ENCODE measurements around the gene CPA1.

The CPA1 gene

DNA sequence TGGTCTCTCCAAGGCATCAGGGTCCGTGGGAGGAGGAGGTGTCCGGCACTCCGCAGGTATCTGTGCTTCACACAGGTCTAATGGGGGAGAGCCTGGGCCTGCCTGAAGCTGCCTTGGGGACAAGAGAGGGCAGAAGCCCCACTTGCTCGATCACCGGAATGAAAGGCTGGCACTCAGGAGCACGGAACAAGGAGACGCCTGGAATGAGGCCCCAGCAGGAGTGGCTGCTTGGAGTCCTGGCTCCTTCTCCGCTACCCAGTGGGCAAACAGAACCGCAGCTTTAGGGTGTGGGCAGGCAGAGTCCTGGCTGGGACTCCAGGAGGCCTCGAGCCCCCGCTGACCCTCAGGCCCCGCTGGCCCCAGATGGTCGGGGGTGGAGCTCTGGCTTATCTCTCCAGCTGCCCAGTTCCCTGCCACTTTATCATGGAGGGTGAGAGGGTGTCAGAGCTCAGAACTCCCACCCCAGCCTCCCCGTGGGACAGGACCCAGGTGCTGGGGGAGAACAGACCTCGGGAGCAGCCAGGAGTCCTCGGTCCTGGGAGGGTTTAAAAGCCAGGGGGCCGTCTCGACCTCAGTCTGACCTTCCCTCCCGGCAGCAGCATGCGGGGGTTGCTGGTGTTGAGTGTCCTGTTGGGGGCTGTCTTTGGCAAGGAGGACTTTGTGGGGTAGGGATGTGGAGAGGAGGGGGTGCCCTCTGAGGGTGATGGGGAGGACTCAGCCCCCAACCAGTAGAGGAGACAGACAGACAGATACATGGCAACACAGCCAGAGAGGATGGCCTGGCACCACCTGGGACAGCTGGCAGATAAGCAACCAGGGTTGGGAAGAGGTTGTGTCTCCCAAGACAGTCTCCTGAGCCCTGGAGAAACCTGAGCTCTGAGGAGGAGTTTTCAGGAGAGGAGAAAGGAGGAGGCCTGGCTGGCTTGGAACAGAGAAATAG is at the start of gene CPA1:
Gene CPA1 (plus strand): TSS at position 574 of the 940 bp plus-strand sequence. CDS start 27 bp downstream, at position 601.
- Histone ChIP-seq H3K4me2 (ENCODE audit: low read length) (no peak within 1 kb of the TSS), H3K27ac (ENCODE audit: low read length) (no peak within 1 kb of the TSS), H3K9ac (ENCODE audit: low read length) (no peak within 1 kb of the TSS), H3K9me3 (ENCODE audit: insufficient read depth, low read length) (0 out of 2 replicates have a peak, but pooled peaks cover 3% of the 10 kb centered on the region), H3K4me1 (ENCODE audit: low read length) (no peaks in the 10 kb centered on the region), H3K4me3 (ENCODE audit: low read length) (no peak within 1 kb of the TSS), H2AFZ (ENCODE audit: low read depth, low read length) (no peak within 1 kb of the TSS), H3K36me3 (replicated peaks; ENCODE audit: low read depth, low read length) (no peaks in the 10 kb centered on the region), H3K27me3 (ENCODE audit: low read depth, low read length) (no peaks in the 10 kb centered on the region), H4K20me1 (ENCODE audit: insufficient read depth, low read length) (no peaks in the 10 kb centered on the region), H3K79me2 (ENCODE audit: low read length) (no peaks in the 10 kb centered on the region)
- TF ChIP-seq, protein P1, sequence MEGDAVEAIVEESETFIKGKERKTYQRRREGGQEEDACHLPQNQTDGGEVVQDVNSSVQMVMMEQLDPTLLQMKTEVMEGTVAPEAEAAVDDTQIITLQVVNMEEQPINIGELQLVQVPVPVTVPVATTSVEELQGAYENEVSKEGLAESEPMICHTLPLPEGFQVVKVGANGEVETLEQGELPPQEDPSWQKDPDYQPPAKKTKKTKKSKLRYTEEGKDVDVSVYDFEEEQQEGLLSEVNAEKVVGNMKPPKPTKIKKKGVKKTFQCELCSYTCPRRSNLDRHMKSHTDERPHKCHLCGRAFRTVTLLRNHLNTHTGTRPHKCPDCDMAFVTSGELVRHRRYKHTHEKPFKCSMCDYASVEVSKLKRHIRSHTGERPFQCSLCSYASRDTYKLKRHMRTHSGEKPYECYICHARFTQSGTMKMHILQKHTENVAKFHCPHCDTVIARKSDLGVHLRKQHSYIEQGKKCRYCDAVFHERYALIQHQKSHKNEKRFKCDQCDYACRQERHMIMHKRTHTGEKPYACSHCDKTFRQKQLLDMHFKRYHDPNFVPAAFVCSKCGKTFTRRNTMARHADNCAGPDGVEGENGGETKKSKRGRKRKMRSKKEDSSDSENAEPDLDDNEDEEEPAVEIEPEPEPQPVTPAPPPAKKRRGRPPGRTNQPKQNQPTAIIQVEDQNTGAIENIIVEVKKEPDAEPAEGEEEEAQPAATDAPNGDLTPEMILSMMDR (IDR thresholded peaks at IDR 0.05; ENCODE audit: low read depth, low read length): no peak
- no peak for TF ChIP-seq EZH2phosphoT487 (IDR thresholded peaks at IDR 0.05; ENCODE audit: low read depth)

DNA sequence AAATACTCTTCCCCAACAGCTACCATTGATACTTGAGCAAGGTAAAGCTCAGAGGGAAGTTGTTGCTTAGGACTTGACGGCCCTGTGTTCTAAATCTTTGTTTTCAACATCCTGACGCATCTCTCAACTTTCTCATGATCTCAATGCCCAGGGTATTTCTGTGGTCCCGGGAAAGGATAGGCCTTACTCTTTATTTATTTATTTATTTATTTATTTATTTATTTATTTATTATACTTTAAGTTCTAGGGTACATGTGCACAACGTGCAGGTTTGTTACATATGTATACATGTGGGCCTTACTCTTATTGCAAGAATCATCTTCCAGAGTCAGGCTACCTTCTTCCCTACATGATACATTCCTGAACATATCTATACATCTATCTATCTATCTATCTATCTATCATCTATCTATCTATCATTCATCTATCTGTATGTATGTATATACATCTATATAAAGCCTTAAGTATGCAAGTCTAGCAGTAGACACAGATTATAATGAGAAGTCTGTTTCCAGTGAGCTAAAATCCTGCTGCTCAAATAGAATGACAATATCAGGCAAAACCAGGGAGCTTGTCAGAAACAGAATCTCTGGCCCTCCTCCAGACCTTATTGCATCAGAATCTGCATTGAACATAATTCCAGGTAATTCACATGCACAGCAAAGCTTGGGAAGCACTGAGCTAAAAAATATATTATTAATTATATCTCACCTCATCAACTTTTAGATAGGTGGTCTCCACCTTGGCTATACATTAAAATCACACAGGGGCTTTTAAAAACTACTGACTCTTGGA is 47.8 kb upstream of the CPA1 start:
- Histone ChIP-seq H4K20me1 (ENCODE audit: insufficient read depth, low read length) (no peaks in the 10 kb centered on the region), H3K27me3 (ENCODE audit: low read depth, low read length) (no peaks in the 10 kb centered on the region), H3K4me2 (ENCODE audit: low read length) (no peak overlapping the region), H3K9ac (ENCODE audit: low read length) (no peak overlapping the region), H3K79me2 (ENCODE audit: low read length) (no peaks in the 10 kb centered on the region), H2AFZ (ENCODE audit: low read depth, low read length) (no peak overlapping the region), H3K36me3 (replicated peaks; ENCODE audit: low read depth, low read length) (no peaks in the 10 kb centered on the region), H3K9me3 (ENCODE audit: insufficient read depth, low read length) (no peaks in the 10 kb centered on the region), H3K4me1 (ENCODE audit: low read length) (no peaks in the 10 kb centered on the region), H3K27ac (ENCODE audit: low read length) (no peak overlapping the region), H3K4me3 (ENCODE audit: low read length) (no peak overlapping the region)
- TF ChIP-seq EZH2phosphoT487 (IDR thresholded peaks at IDR 0.05; ENCODE audit: low read depth): no peak
- TF ChIP-seq, protein P1 (IDR thresholded peaks at IDR 0.05; ENCODE audit: low read depth, low read length): no peak

DNA sequence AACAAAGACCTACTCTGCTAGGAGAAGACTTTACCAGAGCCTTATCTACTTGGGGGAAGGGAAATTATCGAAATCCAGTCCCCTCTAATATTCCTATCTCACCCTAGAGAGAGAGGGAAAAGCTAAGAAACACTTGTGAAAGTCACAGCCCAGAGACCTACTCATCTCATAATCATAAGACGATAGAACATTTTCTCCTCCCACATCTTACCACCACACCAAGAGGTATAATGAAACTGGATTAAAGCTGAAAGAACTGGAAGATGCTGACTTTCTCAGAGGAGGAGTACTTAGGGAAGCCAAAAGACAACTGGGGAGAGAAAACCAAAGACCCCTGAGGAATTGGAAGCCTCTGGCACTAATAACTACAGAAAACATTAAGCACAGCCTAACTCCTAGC is 46.5 kb upstream of the CPA1 start:
- TF ChIP-seq, protein P1 (IDR thresholded peaks at IDR 0.05; ENCODE audit: low read depth, low read length): no peak
- TF ChIP-seq EZH2phosphoT487 (IDR thresholded peaks at IDR 0.05; ENCODE audit: low read depth): no peak
- Histone ChIP-seq H3K4me3 (ENCODE audit: low read length) (no peak overlapping the region), H3K79me2 (ENCODE audit: low read length) (no peaks in the 10 kb centered on the region), H3K4me2 (ENCODE audit: low read length) (no peak overlapping the region), H2AFZ (ENCODE audit: low read depth, low read length) (no peak overlapping the region), H3K27me3 (ENCODE audit: low read depth, low read length) (no peaks in the 10 kb centered on the region), H3K36me3 (replicated peaks; ENCODE audit: low read depth, low read length) (no peaks in the 10 kb centered on the region), H3K4me1 (ENCODE audit: low read length) (no peaks in the 10 kb centered on the region), H3K9ac (ENCODE audit: low read length) (no peak overlapping the region), H3K27ac (ENCODE audit: low read length) (no peak overlapping the region), H4K20me1 (ENCODE audit: insufficient read depth, low read length) (no peaks in the 10 kb centered on the region), H3K9me3 (ENCODE audit: insufficient read depth, low read length) (no peaks in the 10 kb centered on the region)

DNA sequence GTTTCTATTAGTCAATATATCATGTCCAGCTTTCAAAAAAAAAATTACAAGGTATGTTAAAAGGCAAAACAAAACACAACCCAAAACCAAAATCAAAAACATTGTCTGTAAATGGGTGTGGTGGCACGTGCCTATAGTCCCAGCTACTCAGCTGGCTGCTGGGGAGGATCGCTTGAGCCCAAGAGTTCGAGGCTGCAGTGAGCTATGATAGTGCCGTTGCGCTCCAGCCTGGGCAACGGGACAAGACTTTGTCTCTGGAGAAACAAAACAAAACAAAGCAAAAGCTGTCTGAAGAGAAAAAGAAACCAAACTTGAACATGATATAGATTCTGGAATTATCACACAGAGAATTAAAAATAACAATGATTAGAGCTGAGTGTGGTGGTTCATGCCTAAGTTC is 46.0 kb upstream of the CPA1 start:
- Histone ChIP-seq H3K27ac (ENCODE audit: low read length) (no peak overlapping the region), H3K79me2 (ENCODE audit: low read length) (no peaks in the 10 kb centered on the region), H3K27me3 (ENCODE audit: low read depth, low read length) (no peaks in the 10 kb centered on the region), H3K4me2 (ENCODE audit: low read length) (no peak overlapping the region), H2AFZ (ENCODE audit: low read depth, low read length) (no peak overlapping the region), H3K36me3 (replicated peaks; ENCODE audit: low read depth, low read length) (no peaks in the 10 kb centered on the region), H3K4me3 (ENCODE audit: low read length) (no peak overlapping the region), H3K9me3 (ENCODE audit: insufficient read depth, low read length) (no peaks in the 10 kb centered on the region), H3K4me1 (ENCODE audit: low read length) (no peaks in the 10 kb centered on the region), H4K20me1 (ENCODE audit: insufficient read depth, low read length) (no peaks in the 10 kb centered on the region), H3K9ac (ENCODE audit: low read length) (no peak overlapping the region)
- no peak for TF ChIP-seq EZH2phosphoT487 (IDR thresholded peaks at IDR 0.05; ENCODE audit: low read depth)
- TF ChIP-seq, protein P1 (IDR thresholded peaks at IDR 0.05; ENCODE audit: low read depth, low read length): no peak

Measured in OCI-LY3 (cell line).